Glomerular visceral epithelial cell (primary cell): ENCODE measurements around the gene C4orf50.

Experiments used
- DNase-seq: peaks from one replicate; pipeline ENCODE4 v3.0.0-alpha.2; 2016; ENCODE audit errors: extremely low spot score

Gene C4orf50

GRCh38 chr4:5921101-5921980 lies 96.9 kb downstream of the C4orf50 start:
- DNase-seq: no peak

- no peak for DNase-seq
Measured at GRCh38 chr4:5919571-5919970, 98.7 kb downstream of the C4orf50 start.

GRCh38 chr4:5919044-5919443 lies 99.2 kb downstream of the C4orf50 start:
- no peak for DNase-seq

- no peak for DNase-seq
Measured at GRCh38 chr4:5918331-5918985, 99.8 kb downstream of the C4orf50 start.

GRCh38 chr4:5917672-5918071 lies 100.6 kb downstream of the C4orf50 start:
- no peak for DNase-seq

GRCh38 chr4:5916229-5916628 lies 102.0 kb downstream of the C4orf50 start:
- no peak for DNase-seq

- no peak for DNase-seq
Measured at GRCh38 chr4:5913454-5913853, 104.8 kb downstream of the C4orf50 start.

- no peak for DNase-seq
Measured at GRCh38 chr4:5912614-5913019, 105.6 kb downstream of the C4orf50 start.

GRCh38 chr4:5908876-5909427 lies 109.3 kb downstream of the C4orf50 start:
- DNase-seq: no peak

- DNase-seq: no peak
Measured at GRCh38 chr4:5906191-5906590, 112.0 kb downstream of the C4orf50 start.

- DNase-seq: no peak
Measured at GRCh38 chr4:5905714-5906113, 112.5 kb downstream of the C4orf50 start.

- no peak for DNase-seq
Measured at GRCh38 chr4:5900844-5901243, 117.4 kb downstream of the C4orf50 start.

- no peak for DNase-seq
Measured at GRCh38 chr4:5899881-5900280, 118.3 kb downstream of the C4orf50 start.

- DNase-seq: no peak
Measured at GRCh38 chr4:5899396-5899795, 118.8 kb downstream of the C4orf50 start.

- no peak for DNase-seq
Measured at GRCh38 chr4:5897674-5898073, 120.6 kb downstream of the C4orf50 start.

GRCh38 chr4:5895287-5895686 lies 122.9 kb downstream of the C4orf50 start:
- no peak for DNase-seq

- no peak for DNase-seq
Measured at GRCh38 chr4:5894266-5894665, 124.0 kb downstream of the C4orf50 start.

- no peak for DNase-seq
Measured at GRCh38 chr4:5893591-5893990, 124.6 kb downstream of the C4orf50 start.

GRCh38 chr4:5893004-5893580 lies 125.1 kb downstream of the C4orf50 start, which contains the start of gene CRMP1:
CRMP1 (minus strand) TSS chr4:5893086; CDS start chr4:5892969, 117 bp downstream.
- no peak for DNase-seq

GRCh38 chr4:5892323-5893003 lies 125.8 kb downstream of the C4orf50 start:
- no peak for DNase-seq

GRCh38 chr4:5891563-5892322 lies 126.5 kb downstream of the C4orf50 start:
- no peak for DNase-seq
